PC-9 (cell line): ENCODE results near the gene C1orf141. TPM values are rescaled to one million over a fixed set of nuclear protein-coding genes. Genes with fewer than 3 reads are reported as not detected.

Experiments used
- BruUV-seq: library from RNA; stranded (reverse); fragments of 400-500 nt; replicated peaks from 2 replicates; lab custom pipeline; 2021; lab: Mats Ljungman, UMichigan
- CTCF ChIA-PET: fragments of 300-600 bp; sonication (Branson Sonifier 250); formaldehyde crosslinking; loops from one replicate; lab custom pipeline; 2022; ENCODE audit warnings: antibody characterized with exemption; lab: Charles Lee
- POLR2A ChIA-PET: fragments of 300-600 bp; sonication (Branson Sonifier 250); formaldehyde crosslinking; loops from one replicate; lab custom pipeline; 2022; ENCODE audit warnings: antibody characterized with exemption; ENCODE audit not compliant: unreplicated experiment; lab: Charles Lee
- DNase-seq, 2 experiments: peaks; one replicate each; pipeline versions ENCODE4 v3.0.0 to v3.0.0-alpha.2; 2015 to 2022; ENCODE audit warnings: mixed read lengths in 1 of 2
- H2AFZ ChIP-seq: fragments of 200-600 bp; sonication (generic); 2 replicates; pipeline ENCODE4 v1.8.1; 2017; ENCODE audit warnings: antibody characterized with exemption
- H3F3A ChIP-seq: fragments of 200-600 bp; sonication (generic); 2 replicates; pipeline ENCODE4 v1.8.1; 2017; ENCODE audit warnings: antibody characterized with exemption, mild to moderate bottlenecking, low read depth; ENCODE audit not compliant: insufficient read depth
- H3K27ac ChIP-seq: fragments of 200-600 bp; sonication (generic); 2 replicates; pipeline ENCODE4 v1.6.1; 2016; ENCODE audit warnings: mixed run types
- H3K27me3 ChIP-seq: fragments of 200-600 bp; sonication (generic); 2 replicates; pipeline ENCODE4 v1.6.1; 2016; ENCODE audit warnings: low read depth, mixed run types; ENCODE audit not compliant: insufficient read depth
- H3K36me3 ChIP-seq: fragments of 200-600 bp; sonication (generic); 2 replicates; pipeline ENCODE4 v1.6.1; 2016; ENCODE audit warnings: low read depth, mixed run types
- H3K4me1 ChIP-seq: fragments of 200-600 bp; sonication (generic); replicated peaks from 2 replicates; pipeline ENCODE4 v1.6.1; 2016; ENCODE audit warnings: mixed run types; ENCODE audit not compliant: insufficient read depth
- H3K4me2 ChIP-seq: fragments of 200-600 bp; sonication (generic); 2 replicates; pipeline ENCODE4 v1.6.1; 2017; ENCODE audit warnings: mixed run types
- H3K4me3 ChIP-seq: fragments of 200-600 bp; sonication (generic); 2 replicates; pipeline ENCODE4 v1.6.1; 2016; ENCODE audit warnings: mixed run types
- H3K79me2 ChIP-seq: fragments of 200-600 bp; sonication (generic); 2 replicates; pipeline ENCODE4 v1.6.1; 2017; ENCODE audit warnings: low read depth, mixed run types
- H3K9me2 ChIP-seq: fragments of 200-600 bp; sonication (generic); 2 replicates; pipeline ENCODE4 v1.8.1; 2017; ENCODE audit warnings: mild to moderate bottlenecking; ENCODE audit not compliant: insufficient read depth
- H3K9me3 ChIP-seq: fragments of 200-600 bp; sonication (generic); 2 replicates; pipeline ENCODE4 v1.8.1; 2016; ENCODE audit warnings: low read depth; ENCODE audit not compliant: insufficient read depth
- H4K20me1 ChIP-seq: fragments of 200-600 bp; sonication (generic); 2 replicates; pipeline ENCODE4 v1.8.1; 2017; ENCODE audit not compliant: insufficient read depth
- CTCF ChIP-seq: fragments of 200-600 bp; sonication (generic); conservative IDR thresholded peaks from 2 replicates; pipeline ENCODE4 v1.6.1; 2017; ENCODE audit warnings: mixed run types, antibody characterized with exemption, mild to moderate bottlenecking, moderate library complexity
- EZH2 ChIP-seq: fragments of 200-600 bp; sonication (generic); IDR thresholded peaks from 2 replicates; pipeline ENCODE4 v1.8.0; 2017; ENCODE audit warnings: antibody characterized with exemption, low read depth
- intact Hi-C: fragments of 100-400 bp; cut with micrococcal nuclease; formaldehyde crosslinking; loops from one replicate; pipeline ENCODE4 v1.10.0; 2022; ENCODE audit not compliant: unreplicated experiment
- total RNA-seq: library from RNA; stranded (reverse); gene quantifications from 2 replicates; pipeline ENCODE4 v1.2.3, GENCODE V29; 2021

C1orf141 gene
- total RNA-seq, 1 experiment from 2014 or later = not detected

GRCh38 chr1:67097305-67097704, 37.5 kb downstream of the C1orf141 start:
- no peaks in the 10 kb centered on the region for H3K9me3 ChIP-seq
- DNase-seq = no peak
- intact Hi-C loops = no loop called here

GRCh38 chr1:67094191-67094590, 40.6 kb downstream of the C1orf141 start:
- peak in 1 of 2 experiments; percentile 50 for DNase-seq
- H4K20me1 ChIP-seq = no peaks in the 10 kb centered on the region
- no peak overlapping the region for H3K4me2 ChIP-seq
- BruUV-seq = no TSS peak
- ChIA-PET CTCF (no interaction called here), POLR2A (no interaction called here)
- no peaks in the 10 kb centered on the region for H3K4me1 ChIP-seq
- H3K9me2 ChIP-seq = peaks cover 2% of the 10 kb centered on the region; the same call in 1 of the 2 replicates
- H3K9me3 ChIP-seq = 0 out of 2 replicates have a peak, but pooled peaks cover 6% of the 10 kb centered on the region
- H2AFZ ChIP-seq = no peak overlapping the region
- no peaks in the 10 kb centered on the region for H3F3A ChIP-seq
- no peaks in the 10 kb centered on the region for H3K79me2 ChIP-seq
- H3K27me3 ChIP-seq = no peaks in the 10 kb centered on the region
- H3K27ac ChIP-seq = no peak overlapping the region
- intact Hi-C loops = no loop called here
- no peak overlapping the region for H3K4me3 ChIP-seq
- TF ChIP-seq CTCF (no peak), EZH2 (no peak)
- no peaks in the 10 kb centered on the region for H3K36me3 ChIP-seq

More at GRCh38 chr1:67097305-67097704, 37.5 kb downstream of the C1orf141 start:
- Histone ChIP-seq H3K36me3 (no peaks in the 10 kb centered on the region), H2AFZ (no peak overlapping the region), H3K4me3 (no peak overlapping the region), H3K9me2 (peaks cover 7% of the 10 kb centered on the region; the same call in 1 of the 2 replicates), H3K4me1 (no peaks in the 10 kb centered on the region), H3K27ac (no peak overlapping the region), H3K79me2 (no peaks in the 10 kb centered on the region), H3F3A (no peaks in the 10 kb centered on the region), H4K20me1 (no peaks in the 10 kb centered on the region), H3K4me2 (no peak overlapping the region), H3K27me3 (no peaks in the 10 kb centered on the region)
- ChIA-PET CTCF (no interaction called here), POLR2A (no interaction called here)
- TF ChIP-seq CTCF (no peak), EZH2 (no peak)
- BruUV-seq = no TSS peak

GRCh38 chr1:67089685-67090208, 45.0 kb downstream of the C1orf141 start:
- H3K9me2 ChIP-seq = no peaks in the 10 kb centered on the region
- no peak for DNase-seq
- no peaks in the 10 kb centered on the region for H4K20me1 ChIP-seq
- H3K79me2 ChIP-seq = no peaks in the 10 kb centered on the region
- H3K27me3 ChIP-seq = no peaks in the 10 kb centered on the region
- H2AFZ ChIP-seq = 0 out of 2 replicates have a peak overlapping the region, but pooled peaks have one; percentile 48
- H3K9me3 ChIP-seq = 0 out of 2 replicates have a peak, but pooled peaks cover 10% of the 10 kb centered on the region
- intact Hi-C loops = no loop called here
- no peak overlapping the region for H3K27ac ChIP-seq
- H3F3A ChIP-seq = no peaks in the 10 kb centered on the region
- TF ChIP-seq CTCF = no peak
- TF ChIP-seq EZH2 = no peak
- no peaks in the 10 kb centered on the region for H3K4me1 ChIP-seq
- POLR2A ChIA-PET = interaction anchor here (0.7 kb wide), 1 partner anchor 1316 kb away, joined by 4 read pairs; no protein-coding TSS in a partner anchor
- H3K36me3 ChIP-seq = no peaks in the 10 kb centered on the region
- no peak overlapping the region for H3K4me2 ChIP-seq
- BruUV-seq = no TSS peak
- CTCF ChIA-PET = no interaction called here
- no peak overlapping the region for H3K4me3 ChIP-seq
